GM21390 (cell line): ENCODE results near the gene CFAP97D2.

Experiments used
- ATAC-seq: cut with Tn5 transposase; IDR thresholded peaks from one replicate; pipeline ENCODE4 v1.9.1; 2021; ENCODE audit not compliant: unreplicated experiment

The CFAP97D2 gene

GRCh38 chr13:114264886-114265611 is 86.0 kb downstream of the CFAP97D2 start:
- ATAC-seq, result no peak

GRCh38 chr13:114266241-114266640 is 87.2 kb downstream of the CFAP97D2 start:
- no peak for ATAC-seq

GRCh38 chr13:114268344-114269280 is 89.6 kb downstream of the CFAP97D2 start:
- no peak for ATAC-seq

GRCh38 chr13:114269281-114269770 is 90.3 kb downstream of the CFAP97D2 start:
- no peak for ATAC-seq
